HL-60 (cell line): ENCODE measurements around the gene GCNT2.

Source experiments
- DNase-seq, 2 experiments: peaks; one replicate each; pipeline ENCODE4 v3.0.0-alpha.2; 2010 to 2020; ENCODE audit warnings: low read depth in 1 of 2, low spot score in 1 of 2
- H3K27ac ChIP-seq: fragments of 250-450 bp; sonication (Bioruptor Pico); replicated peaks from 2 replicates; pipeline ENCODE4 v1.5.1; 2020; ENCODE audit warnings: mild to moderate bottlenecking, moderate library complexity
- H3K27me3 ChIP-seq: fragments of 250-450 bp; sonication (Bioruptor Pico); 2 replicates; pipeline ENCODE4 v1.5.1; 2021; ENCODE audit warnings: mild to moderate bottlenecking, moderate library complexity; ENCODE audit not compliant: insufficient read depth, poor library complexity, severe bottlenecking
- H3K4me3 ChIP-seq: replicated peaks from 2 replicates; pipeline ENCODE4 v1.5.1; 2011; ENCODE audit warnings: mild to moderate bottlenecking, control low read depth, low read length; ENCODE audit not compliant: insufficient read depth
- CTCF ChIP-seq: IDR thresholded peaks from one replicate; pipeline ENCODE4 v1.5.1; 2011; ENCODE audit warnings: low read length, control low read depth, inconsistent platforms; ENCODE audit not compliant: insufficient read depth
- GABPA ChIP-seq: IDR thresholded peaks from 2 replicates; pipeline ENCODE4 v1.6.1; 2012; ENCODE audit warnings: low read depth
- POLR2AphosphoS5 ChIP-seq: IDR thresholded peaks from 2 replicates; pipeline ENCODE4 v1.6.1; 2012; ENCODE audit warnings: low read depth
- SPI1 ChIP-seq: IDR thresholded peaks from 2 replicates; pipeline ENCODE4 v1.6.1; 2012; ENCODE audit warnings: low read depth, mild to moderate bottlenecking, borderline replicate concordance
- TF ChIP-seq, protein P1 (sequence below): IDR thresholded peaks from 2 replicates; pipeline ENCODE4 v1.6.1; 2012; ENCODE audit warnings: low read depth; ENCODE audit not compliant: insufficient replicate concordance

The GCNT2 gene

DNA sequence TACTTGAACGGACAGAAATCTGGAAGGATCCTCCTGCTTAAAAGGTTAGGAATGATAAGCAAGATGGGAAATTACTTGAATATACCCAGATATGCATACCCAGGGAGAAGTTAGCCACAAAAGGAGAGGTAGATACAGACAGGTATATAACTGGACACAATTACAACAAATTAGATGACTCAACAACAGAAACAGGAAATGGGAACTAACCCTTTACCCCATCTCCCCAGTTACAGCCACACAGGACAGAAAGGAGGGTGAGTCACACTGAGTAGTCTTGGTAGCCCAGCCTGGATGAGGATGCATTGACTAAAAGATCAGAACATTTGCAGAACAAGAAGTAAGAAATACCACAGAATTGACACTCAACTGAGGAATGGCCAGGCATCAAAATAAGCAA is 112.1 kb downstream of the GCNT2 start:
- peak; percentile 36 to 92 for DNase-seq
- Histone ChIP-seq H3K27ac (peak overlapping the region; percentile 43), H3K27me3 (no peaks in the 10 kb centered on the region), H3K4me3 (no peak overlapping the region)
- TF ChIP-seq, protein P1, sequence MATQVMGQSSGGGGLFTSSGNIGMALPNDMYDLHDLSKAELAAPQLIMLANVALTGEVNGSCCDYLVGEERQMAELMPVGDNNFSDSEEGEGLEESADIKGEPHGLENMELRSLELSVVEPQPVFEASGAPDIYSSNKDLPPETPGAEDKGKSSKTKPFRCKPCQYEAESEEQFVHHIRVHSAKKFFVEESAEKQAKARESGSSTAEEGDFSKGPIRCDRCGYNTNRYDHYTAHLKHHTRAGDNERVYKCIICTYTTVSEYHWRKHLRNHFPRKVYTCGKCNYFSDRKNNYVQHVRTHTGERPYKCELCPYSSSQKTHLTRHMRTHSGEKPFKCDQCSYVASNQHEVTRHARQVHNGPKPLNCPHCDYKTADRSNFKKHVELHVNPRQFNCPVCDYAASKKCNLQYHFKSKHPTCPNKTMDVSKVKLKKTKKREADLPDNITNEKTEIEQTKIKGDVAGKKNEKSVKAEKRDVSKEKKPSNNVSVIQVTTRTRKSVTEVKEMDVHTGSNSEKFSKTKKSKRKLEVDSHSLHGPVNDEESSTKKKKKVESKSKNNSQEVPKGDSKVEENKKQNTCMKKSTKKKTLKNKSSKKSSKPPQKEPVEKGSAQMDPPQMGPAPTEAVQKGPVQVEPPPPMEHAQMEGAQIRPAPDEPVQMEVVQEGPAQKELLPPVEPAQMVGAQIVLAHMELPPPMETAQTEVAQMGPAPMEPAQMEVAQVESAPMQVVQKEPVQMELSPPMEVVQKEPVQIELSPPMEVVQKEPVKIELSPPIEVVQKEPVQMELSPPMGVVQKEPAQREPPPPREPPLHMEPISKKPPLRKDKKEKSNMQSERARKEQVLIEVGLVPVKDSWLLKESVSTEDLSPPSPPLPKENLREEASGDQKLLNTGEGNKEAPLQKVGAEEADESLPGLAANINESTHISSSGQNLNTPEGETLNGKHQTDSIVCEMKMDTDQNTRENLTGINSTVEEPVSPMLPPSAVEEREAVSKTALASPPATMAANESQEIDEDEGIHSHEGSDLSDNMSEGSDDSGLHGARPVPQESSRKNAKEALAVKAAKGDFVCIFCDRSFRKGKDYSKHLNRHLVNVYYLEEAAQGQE = no peak
- no peak for TF ChIP-seq CTCF
- no peak for TF ChIP-seq GABPA
- no peak for TF ChIP-seq POLR2AphosphoS5
- TF ChIP-seq SPI1 = peak; percentile 80

- Histone ChIP-seq H3K27ac (no peak overlapping the region), H3K27me3 (no peaks in the 10 kb centered on the region), H3K4me3 (no peak overlapping the region)
- no peak for DNase-seq
- no peak for TF ChIP-seq POLR2AphosphoS5
- no peak for TF ChIP-seq CTCF
- TF ChIP-seq SPI1 = no peak
- TF ChIP-seq, protein P1 = no peak
- no peak for TF ChIP-seq GABPA
Observed at GRCh38 chr6:10640412-10640811, 119.3 kb downstream of the GCNT2 start.

DNA sequence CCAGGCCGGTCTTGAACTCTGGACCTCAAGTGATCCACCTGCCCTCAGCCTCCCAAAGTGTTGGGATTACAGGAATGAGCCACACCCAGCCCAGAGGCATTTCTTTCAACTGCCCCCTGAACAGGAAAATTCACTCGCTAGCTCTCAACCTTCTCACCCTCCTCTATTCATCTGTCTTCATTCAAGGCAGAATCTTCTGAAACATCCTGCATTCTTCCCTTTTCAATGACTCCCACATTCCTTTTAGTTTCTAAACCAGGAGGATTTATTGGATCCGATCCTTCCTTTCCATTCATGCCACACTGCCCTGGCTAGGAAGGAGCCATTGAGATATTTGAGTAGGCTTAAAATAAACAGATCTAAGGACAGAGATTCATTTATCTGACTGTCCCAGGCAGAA is 120.4 kb downstream of the GCNT2 start:
- TF ChIP-seq POLR2AphosphoS5 (no peak), GABPA (no peak), CTCF (no peak), SPI1 (no peak)
- TF ChIP-seq, protein P1 = no peak
- Histone ChIP-seq H3K27me3 (no peaks in the 10 kb centered on the region), H3K4me3 (no peak overlapping the region), H3K27ac (no peak overlapping the region)
- DNase-seq = no peak
